Measurements from ENCODE around the gene VSIR.
A peak's percentile ranks its signal among the peaks of the same experiment; 100 is the strongest.

VSIR gene

GRCh38 chr10:71726580-71727104 lies 46.7 kb downstream of the VSIR start:
- TF ChIP-seq CTCF (conservative IDR thresholded peaks at IDR 0.05; ENCODE audit: low read depth, low read length), result no peak
- H3K4me3 ChIP-seq (ENCODE audit: low read depth, low read length), result no peak overlapping the region
- no peak for DNase-seq (ENCODE audit: low read depth)

DNA sequence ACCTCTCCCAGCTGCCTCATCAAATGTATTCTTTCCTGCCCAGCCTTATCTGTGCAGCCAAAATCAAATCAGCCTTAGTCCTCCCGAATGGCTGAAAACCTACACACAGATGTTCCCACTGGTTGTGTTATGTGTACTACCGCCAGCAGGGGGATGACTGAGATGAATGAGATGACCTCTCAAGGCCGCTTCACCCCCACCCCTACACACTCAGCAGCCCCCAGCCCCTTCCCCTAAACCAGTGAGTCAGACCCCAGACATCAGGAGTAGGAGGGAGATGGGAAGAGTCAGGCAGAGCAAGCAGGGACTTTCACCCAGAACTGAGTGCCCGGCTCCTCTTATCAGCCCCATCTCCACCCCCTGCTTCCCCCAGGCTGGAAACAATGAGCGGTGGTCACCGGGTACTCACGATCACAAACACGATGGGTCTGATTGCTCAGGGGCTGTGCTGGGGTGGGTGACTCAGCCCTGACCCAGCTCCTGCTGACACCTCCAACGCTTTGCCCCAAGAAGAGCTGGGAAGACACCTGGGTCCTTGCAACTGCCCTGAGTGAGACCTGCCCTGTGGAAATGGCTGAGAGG lies 47.2 kb downstream of the VSIR start:
- H3K4me3 ChIP-seq (ENCODE audit: low read depth, low read length), result no peak overlapping the region

GRCh38 chr10:71725249-71725648 lies 48.1 kb downstream of the VSIR start:
- no peak overlapping the region for H3K4me3 ChIP-seq (ENCODE audit: low read depth, low read length)
- DNase-seq (ENCODE audit: low read depth), result no peak
- no peak for TF ChIP-seq CTCF (conservative IDR thresholded peaks at IDR 0.05; ENCODE audit: low read depth, low read length)

More for the DNA sequence above, 47.2 kb downstream of the VSIR start:
- peak; percentile 62 for TF ChIP-seq CTCF (conservative IDR thresholded peaks at IDR 0.05; ENCODE audit: low read depth, low read length)
- DNase-seq (ENCODE audit: low read depth), result peak; percentile 62

GRCh38 chr10:71724539-71724938 lies 48.8 kb downstream of the VSIR start:
- no peak overlapping the region for H3K4me3 ChIP-seq (ENCODE audit: low read depth, low read length)
- no peak for DNase-seq (ENCODE audit: low read depth)
- TF ChIP-seq CTCF (conservative IDR thresholded peaks at IDR 0.05; ENCODE audit: low read depth, low read length), result no peak

GRCh38 chr10:71723311-71723710 lies 50.0 kb downstream of the VSIR start:
- DNase-seq (ENCODE audit: low read depth), result no peak
- no peak overlapping the region for H3K4me3 ChIP-seq (ENCODE audit: low read depth, low read length)
- no peak for TF ChIP-seq CTCF (conservative IDR thresholded peaks at IDR 0.05; ENCODE audit: low read depth, low read length)

DNA sequence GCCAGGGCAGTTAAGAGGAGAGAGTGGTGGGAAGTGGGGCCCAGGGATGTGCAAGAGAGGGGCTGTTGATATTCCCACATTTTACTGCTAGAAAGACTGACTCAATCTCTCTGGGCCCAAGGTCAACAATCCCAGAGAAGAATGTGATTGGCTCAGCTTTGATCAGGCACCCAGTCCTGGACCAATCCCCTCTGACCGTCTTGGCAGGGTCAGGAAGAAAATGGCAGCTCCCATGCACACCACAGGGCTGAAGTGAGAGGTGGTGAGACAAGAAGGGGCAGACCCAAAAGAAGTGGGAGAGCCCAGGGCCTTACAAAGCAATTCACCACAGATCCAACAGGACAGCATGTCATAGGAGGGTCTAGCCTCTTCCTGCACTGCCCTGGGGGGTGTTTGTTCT lies 50.5 kb downstream of the VSIR start:
- no peak for DNase-seq (ENCODE audit: low read depth)
- TF ChIP-seq CTCF (conservative IDR thresholded peaks at IDR 0.05; ENCODE audit: low read depth, low read length), result no peak
- H3K4me3 ChIP-seq (ENCODE audit: low read depth, low read length), result no peak overlapping the region

DNA sequence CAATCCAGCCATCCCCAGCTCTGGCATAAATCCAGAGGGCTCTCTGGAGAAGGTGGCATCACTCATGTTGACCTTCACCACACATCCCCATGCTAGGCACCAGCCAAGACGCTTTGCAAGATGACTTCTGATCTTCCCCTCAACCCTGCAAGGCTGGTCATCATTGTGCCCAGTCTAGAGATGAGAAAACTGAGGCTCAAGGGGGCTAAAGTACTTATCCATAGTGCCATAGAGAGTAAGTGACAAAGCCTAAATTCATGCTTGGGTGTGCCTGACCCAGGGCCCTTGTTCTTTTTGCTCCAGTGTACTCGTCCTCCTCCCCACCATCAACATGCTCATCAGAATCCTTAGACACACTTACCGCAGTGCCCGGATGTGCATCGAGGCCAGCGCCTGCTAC lies 52.0 kb downstream of the VSIR start:
- no peak for DNase-seq (ENCODE audit: low read depth)
- TF ChIP-seq CTCF (conservative IDR thresholded peaks at IDR 0.05; ENCODE audit: low read depth, low read length), result no peak
- no peak overlapping the region for H3K4me3 ChIP-seq (ENCODE audit: low read depth, low read length)

Measured in choroid plexus epithelial cell (primary cell).